GM18519 (cell line): ENCODE data around the gene PGAP3.

Source experiments
- ATAC-seq: cut with Tn5 transposase; IDR thresholded peaks from one replicate; pipeline ENCODE4 v1.9.1; 2021; ENCODE audit warnings: mild to moderate bottlenecking, moderate library complexity; ENCODE audit not compliant: unreplicated experiment, low FRiP score

The PGAP3 gene

DNA sequence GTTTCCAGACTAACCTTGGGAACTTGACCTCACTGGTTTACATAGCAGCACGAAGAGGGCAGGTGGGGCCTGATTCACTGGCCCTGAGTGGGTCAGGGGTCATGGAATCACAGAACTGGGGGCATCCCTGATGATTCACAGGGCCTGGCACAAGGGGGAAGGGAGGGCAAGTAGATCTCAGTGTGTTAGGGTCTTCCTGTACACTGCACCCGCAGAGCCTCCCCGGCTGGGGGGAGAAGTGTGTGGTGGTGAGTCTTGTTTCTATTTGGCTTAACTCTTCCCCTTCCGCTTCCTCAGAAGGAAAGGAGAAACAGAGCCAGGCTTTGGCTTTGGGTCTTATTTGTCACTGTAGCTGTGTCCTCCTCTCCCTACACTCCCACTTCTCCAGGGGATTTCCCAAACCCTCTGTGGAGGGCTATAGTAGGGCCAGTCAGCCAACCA is 47.2 kb downstream of the PGAP3 start:
- no peak for ATAC-seq

DNA sequence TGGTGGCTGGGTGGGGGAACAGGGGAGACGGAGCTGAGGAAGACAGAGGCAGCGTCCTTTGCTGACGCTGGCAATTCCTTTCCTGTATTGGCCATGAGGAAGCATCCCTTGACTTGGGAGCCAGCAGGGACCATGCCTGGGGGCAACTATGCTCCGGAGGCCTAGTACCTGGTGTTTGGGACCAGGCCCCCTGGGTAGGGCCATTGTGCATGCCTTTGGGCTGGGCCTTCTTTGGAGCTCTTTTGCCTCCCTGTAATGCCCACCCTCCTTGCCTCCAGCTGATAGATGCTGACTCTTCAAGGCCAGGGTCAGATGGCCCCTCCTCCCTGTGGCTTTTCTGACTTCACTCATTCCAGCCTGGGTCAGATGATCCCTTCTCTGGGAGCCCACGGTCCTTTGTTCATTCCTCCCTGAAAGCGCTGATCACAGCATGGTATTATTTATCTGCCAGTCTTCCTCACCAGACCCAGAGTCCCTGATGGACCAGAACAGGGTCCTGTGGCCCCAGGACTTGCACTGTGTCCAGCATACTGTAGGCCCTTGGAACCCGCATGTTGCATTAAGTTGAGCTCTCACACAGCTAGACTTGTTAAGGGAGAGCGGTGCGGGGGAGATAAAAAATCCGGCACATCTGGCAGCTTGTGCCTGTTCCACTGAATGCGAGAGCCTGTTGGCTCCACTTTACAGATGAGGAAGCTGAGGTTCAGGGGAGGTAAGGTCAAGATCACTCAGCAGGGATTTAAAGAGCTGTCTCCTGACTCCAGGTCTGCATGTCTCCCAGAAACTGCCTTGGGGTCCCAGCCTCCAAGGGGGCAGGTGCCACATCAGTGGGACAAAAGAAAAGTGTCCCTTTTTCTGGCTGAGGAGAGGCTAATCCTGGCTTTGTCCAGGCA is 48.0 kb downstream of the PGAP3 start:
- ATAC-seq = no peak

DNA sequence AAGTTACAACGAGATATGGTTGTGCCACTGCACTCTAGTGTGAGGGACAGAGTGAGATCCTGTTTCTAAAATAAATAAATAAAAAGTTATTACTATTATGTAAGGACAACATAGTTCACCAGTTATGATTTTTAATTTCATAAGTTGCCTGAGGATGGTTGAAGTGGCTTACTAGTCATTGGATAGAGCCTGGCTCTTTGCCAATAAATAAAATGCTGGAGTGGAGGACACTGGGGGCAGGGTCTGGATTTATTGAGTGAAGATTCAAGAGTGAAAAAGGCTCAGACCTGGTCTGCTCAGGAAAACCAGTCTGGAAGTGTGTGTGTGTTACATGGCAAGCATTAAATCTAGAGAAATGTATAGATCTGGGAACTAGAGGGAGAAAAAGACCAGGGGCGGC is 48.8 kb downstream of the PGAP3 start:
- ATAC-seq = no peak

DNA sequence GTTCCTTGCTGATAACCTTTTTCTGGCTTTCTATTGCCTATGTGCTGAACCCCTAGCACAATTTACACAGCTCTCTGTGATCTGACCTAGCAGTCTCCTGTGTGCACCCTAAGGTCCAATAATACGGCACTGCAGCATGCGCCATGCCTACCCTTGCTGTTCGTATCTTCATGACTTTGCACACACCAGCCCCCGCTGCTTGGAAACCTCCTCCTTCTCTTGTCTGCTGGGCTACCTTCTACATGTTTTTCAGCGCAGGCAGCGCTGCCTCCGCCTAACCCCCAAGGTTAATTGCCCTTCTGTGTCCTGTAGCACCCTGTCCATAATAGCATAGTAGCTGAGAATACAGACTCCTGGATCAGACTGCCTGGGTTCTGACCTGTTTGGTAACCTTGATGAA is 49.5 kb downstream of the PGAP3 start:
- no peak for ATAC-seq

DNA sequence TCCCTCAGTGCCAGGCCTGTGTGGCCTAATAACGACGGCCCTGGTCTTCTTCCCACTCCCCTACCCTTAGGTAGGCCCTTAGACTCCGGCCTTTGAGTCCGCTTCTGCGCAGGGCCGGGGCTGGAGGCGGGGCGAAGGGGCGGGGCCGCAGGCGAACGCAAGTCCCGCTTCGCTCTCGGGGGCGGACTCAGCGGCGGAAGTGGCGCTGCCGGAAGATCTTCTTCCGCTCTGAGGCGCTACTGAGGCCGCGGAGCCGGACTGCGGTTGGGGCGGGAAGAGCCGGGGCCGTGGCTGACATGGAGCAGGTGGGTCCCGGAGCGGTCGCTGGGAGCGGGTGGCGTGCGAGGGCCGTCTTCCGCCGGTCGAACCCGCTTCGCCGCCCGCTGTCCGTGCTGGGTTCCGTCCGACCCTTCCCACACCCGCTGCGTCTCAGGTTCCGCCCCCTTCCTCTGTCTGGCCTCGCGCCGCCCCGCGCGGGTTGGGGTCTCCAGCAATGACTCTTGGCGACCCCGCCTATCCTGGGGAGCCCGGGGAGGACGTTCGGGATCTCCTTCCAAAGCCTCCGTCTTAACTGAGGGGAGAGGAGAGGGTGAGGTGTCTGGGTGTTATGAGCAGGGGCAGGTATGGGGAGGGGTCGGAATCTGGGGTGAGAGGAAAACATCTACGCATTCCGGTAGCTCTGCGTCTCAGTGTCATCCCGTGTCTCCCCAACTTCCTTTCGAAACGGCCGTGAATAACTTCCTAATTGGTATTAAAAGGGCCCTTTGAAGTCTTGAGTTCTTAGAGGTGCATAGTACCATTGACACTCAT is 50.7 kb downstream of the PGAP3 start, which contains the start of gene STARD3:
Gene STARD3 (plus strand): TSS at position 218 of the 810 bp plus-strand sequence. CDS start 16,388 bp downstream, outside the sequence.
- ATAC-seq = peak; percentile 58

DNA sequence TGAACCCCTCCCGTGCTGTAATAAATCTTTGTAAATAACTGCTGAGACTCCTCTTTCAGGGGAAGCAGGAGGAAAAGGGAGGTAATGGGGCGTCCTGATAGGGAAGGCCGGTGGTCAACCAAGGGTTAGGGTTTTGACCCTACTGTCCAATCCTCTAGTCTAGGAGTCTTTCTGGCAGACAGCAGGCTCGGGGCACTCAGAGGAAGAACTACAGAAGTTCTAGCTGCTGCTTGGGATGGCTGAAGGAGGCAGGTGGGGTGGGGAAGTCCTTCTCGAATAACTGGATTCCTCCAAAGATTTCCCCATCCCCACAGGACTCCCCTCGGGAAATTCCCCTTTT is 51.3 kb downstream of the PGAP3 start:
- ATAC-seq = peak; percentile 18

DNA sequence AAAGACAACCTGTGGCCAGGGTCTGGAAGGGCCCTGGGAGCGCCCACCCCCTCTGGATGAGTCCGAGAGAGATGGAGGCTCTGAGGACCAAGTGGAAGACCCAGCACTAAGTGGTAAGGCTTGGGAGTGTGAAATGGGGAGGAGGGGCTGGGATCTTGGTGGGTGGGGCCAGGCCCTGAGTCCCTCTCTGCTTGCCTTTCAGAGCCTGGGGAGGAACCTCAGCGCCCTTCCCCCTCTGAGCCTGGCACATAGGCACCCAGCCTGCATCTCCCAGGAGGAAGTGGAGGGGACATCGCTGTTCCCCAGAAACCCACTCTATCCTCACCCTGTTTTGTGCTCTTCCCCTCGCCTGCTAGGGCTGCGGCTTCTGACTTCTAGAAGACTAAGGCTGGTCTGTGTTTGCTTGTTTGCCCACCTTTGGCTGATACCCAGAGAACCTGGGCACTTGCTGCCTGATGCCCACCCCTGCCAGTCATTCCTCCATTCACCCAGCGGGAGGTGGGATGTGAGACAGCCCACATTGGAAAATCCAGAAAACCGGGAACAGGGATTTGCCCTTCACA is 52.2 kb downstream of the PGAP3 start:
- ATAC-seq = no peak

DNA sequence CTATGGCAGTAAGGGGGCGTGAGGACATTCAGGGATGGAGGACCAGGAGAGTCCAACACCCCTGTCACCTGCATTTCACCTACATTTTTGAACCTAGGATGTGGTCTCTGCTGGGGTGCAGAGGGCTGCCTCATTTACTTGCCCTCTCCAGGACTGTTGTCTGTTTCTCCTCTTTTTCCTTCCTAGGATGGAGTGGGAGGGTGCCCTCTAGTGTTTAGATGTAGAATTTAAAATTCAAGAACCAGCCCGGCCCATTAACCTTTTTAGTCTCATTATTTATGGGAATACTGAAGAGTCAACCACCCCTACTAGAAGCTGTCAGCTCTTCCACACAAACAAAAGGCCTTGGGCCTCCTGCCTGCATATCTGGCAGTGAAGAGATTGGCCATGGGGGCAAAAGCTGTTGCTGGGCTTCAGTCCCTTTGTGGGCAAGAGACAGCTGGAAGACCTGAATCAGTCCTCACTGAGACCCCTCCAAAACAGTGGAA is 53.4 kb downstream of the PGAP3 start:
- ATAC-seq = no peak

DNA sequence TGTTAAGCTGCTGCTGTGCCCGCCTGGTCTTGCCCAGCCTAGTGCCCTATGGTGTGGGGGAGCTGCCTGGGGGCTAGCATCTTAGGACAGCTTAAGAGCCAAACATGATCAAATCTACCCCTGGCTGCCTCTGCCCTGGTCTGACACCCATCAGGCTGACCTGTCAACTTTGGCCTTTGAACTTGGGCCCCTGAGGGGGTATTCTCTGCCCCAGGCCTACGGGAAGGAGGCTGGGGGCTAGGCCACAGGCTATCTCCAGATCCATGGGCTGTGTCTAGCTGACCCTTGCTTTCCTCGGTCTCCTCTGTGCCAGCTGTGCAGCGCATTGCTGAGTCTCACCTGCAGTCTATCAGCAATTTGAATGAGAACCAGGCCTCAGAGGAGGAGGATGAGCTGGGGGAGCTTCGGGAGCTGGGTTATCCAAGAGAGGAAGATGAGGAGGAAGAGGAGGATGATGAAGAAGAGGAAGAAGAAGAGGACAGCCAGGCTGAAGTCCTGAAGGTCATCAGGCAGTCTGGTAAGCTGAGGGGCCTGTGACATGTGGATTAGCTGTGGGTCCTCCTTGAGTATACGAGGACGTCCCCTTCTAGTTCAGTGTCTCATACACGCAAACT is 54.2 kb downstream of the PGAP3 start:
- ATAC-seq = no peak

DNA sequence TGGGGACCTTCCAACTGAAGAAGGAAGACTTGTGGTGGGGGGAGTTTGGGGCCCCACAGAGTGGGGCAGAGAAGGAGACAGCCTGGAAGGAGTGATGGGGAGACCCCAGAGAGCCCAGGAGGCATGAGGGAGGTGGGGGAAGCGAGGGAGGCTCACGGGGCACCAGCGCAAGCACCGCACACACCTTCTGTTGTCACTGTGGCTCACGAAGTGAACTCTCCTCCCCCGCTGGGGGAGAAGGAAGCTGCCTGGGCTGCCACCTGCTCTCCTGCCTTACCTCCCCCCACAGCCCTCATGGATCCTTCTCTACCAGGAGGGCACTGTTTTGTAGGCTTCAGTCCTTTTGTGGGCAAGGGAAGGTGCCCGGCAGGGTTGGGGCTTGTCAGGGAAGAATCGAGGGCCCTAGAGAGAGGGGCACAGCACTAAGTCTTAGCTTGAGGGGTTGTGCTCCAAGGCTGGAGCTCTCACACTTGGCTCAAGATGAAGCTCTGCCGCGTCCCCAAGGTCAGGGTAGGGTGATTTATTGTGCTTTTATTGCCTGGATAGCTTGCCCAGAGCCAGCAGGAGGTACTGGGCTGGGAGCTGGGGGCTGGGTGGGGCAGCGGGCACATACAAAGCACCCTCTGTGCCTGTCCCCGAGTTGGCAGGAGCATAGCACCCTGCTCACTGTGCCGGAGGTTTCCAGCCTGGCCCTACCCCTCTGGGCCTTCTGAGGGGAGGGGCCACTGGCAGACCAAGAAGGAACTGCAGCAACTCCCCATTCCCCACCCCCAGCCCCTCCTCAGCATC is 55.5 kb downstream of the PGAP3 start:
- ATAC-seq = no peak

DNA sequence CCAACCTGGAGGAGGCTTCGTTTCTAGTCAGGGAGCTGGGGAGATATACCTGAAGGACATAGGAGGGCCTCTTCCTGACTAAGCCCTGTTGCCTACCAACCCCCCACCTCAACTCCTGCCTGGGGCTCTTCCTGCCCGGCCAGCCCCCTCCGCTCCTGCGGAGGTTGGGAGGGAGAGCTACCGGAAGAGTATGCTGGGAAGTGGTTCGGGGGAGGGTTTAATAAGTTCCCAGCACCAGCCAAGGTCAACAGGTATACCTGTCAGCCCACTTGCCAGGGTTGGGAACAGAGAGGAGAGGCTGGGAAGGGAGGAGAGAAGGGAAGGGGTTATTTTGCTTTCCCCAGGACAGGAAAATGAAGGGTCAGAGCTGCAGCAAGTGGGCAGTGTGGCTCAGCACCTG is 56.5 kb downstream of the PGAP3 start:
- no peak for ATAC-seq

DNA sequence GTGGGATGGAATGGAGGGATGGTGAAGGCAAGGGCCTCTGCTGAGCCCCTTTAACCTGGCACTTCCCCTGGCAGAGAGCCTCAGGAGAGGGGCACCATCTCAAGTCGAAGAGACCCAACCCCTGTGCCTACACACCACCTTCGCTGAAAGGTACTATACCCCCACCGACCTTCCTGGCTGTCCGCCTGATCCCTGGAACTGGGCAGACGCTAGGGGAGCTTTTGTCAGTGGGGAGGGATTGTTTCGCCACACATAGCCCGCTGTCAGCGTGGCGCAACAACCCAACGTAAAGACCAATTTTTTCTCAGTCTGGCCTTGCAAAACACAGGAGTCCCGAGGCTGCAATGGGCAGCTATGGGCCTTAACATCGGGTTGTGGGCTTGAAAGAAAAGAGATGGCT is 58.0 kb downstream of the PGAP3 start:
- no peak for ATAC-seq

DNA sequence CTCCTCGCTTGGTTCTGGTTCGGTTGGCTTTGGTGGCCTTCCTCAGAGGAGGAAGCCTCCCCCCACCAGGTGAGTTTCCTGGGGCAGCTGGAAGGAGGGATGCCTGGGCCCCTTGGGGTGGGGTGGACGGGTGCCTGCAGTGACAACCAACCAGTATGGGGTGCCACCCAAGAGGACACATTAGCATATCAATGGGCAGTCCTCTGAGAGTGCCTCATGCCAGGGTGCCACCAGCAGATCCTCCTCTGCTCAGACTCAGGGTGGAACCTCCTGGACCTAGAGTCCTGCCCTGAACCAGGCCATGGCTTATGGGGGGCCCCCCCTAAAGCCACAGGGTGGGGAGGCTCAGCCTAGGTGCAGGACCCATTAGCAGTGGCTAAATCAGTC is 58.4 kb downstream of the PGAP3 start:
- no peak for ATAC-seq

DNA sequence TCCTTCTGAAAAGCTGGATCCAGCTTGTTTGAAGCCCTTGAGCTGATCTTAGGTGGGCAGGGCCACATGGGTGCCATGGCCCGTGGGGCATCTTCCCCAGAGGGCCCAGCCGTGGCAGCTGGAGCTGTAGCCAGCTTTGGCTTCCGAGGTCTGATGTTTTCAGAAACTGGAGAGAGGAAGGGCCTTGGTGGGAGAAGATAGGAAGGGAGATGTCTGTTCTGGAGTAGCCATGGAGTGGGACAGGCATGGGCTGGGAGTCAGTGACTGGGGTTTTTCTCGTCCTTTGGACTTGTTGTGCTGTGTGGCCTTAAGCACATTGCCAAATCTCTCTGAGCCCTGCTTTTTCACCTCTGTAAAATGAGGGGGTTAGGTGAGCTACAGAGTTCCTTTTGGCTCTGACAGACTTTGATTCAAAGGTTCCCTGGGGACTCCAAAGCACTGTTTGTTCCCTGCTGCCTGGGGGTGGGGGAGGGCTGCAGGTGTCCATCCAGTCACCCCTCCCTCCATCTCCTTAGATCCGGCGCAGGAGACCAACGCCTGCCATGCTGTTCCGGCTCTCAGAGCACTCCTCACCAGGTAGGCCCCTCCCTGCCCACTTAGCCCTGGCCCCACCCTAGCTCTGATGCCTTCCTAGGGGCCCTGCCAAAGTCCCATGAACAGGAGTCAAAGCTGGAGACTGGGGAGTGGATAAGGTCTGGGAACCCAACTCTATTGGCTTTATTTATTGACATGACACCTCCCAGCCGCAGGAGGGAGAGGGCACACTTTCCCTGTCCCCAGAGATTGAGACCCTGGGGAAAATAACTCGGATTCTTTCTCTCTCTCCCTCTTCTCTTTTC is 59.0 kb downstream of the PGAP3 start:
- ATAC-seq = no peak

DNA sequence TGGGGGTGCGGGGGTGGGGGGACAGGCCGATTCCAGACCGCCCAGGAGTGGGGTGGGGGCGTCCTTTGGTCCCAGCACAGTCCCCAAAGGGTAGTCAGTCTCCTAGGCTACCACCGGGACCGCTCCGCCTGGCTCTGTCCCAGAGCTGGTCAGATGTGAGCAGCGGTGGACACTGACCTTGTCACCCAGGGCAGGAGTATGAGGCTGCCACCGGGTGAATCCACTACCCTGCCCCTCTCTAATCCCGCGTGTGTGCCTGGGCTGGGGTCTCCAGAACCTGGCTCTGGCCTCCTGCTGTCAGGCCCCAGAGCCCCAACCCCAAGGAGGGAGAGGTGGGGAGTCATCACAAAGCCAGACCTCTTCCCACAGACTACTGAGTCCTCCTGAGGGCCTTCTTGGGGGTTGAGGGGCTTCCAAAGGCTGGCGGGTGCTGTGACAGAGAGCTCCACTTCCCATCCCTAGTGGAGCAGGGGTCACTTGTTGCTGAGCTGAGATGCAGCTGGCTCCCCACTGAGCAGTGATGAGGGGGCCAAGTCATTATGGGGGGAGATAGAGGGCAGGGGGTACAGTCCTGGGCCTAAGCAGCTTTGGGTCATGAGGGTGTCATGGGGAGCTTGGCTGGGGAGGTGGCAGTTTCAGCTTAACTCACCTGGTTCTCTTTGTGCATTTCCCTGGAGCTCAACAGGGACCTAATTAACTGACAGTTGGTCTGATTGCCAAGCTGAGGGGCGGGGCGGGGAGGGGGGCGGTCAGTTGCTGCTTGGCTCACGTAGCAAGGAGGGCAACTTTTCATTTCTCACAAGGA is 59.9 kb downstream of the PGAP3 start:
- ATAC-seq = no peak

DNA sequence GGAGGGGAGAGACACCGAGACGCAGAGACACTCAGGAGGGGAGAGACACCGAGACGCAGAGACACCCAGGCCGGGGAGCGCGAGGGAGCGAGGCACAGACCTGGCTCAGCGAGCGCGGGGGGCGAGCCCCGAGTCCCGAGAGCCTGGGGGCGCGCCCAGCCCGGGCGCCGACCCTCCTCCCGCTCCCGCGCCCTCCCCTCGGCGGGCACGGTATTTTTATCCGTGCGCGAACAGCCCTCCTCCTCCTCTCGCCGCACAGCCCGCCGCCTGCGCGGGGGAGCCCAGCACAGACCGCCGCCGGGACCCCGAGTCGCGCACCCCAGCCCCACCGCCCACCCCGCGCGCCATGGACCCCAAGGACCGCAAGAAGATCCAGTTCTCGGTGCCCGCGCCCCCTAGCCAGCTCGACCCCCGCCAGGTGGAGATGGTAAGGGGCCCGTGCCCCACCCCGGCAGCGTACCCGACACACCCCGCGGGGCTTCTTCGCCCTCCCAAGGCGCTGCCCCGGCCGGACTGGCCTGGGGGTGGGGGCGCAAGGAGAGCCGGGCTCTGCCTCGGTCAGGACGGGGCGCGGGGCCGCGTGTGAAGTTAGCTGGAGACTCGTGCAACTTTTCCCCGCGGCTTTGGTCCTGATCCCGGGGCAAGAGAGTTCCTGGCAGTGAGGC is 60.7 kb downstream of the PGAP3 start:
- no peak for ATAC-seq

DNA sequence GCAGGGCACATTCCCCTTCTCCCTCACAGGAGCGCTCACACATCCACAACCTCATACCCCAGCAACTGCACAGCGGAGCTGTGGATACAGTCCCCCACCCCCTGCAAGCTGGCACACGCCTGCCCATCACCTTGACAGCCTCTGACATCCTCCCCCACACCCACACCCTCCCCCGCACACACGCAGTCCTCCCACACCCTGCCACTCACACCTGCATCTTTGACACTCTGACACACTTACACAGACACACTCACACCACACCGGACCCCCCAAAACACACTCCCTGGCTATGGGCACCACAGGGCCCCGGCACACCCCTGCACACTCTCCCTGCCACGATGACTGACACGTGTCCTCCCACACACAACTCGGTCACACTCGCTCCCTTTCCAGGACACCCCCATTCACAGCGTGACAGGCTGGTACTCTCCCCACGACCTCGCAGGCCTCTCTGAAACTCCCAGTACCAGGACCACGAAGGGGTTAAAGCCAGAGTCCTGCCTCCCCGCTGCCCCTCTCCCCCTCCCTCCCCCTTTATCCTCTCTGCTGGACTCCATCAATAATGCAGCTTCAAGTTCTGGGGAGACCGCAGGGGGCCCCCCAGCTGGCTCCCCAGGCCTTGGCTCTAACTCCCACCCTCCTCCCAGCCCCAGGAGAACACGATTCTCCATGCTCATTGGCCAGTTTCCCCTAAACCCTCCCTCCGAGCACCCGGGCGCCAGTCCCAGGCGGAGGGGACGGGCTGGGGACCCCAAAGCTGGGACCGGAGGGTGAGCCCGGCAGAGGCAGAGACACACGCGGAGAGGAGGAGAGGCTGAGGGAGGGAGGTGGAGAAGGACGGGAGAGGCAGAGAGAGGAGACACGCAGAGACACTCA is 61.4 kb downstream of the PGAP3 start, which contains the start of gene PPP1R1B:
Gene PPP1R1B (plus strand): TSS at position 782 of the 876 bp plus-strand sequence. CDS start 441 bp downstream, outside the sequence.
- ATAC-seq = no peak
